Right kidney (tissue), 1 donor: Measurements from ENCODE around the gene CFAP46.
"Not testable (repeated sequence)": the region's sequence is repeated elsewhere in the genome, so short reads cannot be mapped to it uniquely, and the experiment has no call there.

ENCODE experiments used
- DNase-seq: peaks from one replicate; pipeline ENCODE4 v3.0.0-alpha.2; 2016

Gene CFAP46

DNA sequence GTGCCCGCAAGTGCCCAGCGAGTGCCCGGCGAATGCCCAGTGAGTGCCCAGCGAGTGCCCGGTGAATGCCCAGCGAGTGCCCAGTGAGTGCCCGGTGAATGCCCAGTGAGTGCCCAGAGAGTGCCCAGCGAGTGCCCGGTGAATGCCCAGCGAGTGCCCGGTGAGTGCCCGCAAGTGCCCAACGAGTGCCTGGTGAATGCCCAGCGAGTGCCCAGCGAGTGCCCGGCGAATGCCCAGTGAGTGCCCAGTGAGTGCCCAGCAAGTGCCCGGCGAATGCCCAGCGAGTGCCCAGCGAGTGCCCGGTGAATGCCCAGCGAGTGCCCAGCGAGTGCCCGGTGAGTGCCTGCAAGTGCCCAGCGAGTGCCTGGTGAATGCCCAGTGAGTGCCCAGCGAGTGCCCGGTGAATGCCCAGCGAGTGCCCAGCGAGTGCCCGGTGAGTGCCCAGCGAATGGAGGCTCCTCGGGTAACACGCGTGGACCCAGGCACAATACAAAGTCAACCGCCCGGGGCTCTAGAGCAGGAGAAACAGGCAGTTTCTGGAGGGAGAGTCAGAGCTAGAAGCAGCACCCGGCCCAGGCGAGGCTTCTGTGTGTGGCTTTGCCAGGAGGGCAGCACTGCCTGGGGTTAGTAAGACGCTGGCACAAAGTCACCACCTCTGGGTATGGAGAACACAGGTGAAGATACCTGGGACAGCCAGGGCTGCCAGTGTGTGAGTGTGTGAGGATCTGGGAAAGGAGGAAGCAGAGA is 38.2 kb upstream of the CFAP46 start:
- no peak for DNase-seq

DNA sequence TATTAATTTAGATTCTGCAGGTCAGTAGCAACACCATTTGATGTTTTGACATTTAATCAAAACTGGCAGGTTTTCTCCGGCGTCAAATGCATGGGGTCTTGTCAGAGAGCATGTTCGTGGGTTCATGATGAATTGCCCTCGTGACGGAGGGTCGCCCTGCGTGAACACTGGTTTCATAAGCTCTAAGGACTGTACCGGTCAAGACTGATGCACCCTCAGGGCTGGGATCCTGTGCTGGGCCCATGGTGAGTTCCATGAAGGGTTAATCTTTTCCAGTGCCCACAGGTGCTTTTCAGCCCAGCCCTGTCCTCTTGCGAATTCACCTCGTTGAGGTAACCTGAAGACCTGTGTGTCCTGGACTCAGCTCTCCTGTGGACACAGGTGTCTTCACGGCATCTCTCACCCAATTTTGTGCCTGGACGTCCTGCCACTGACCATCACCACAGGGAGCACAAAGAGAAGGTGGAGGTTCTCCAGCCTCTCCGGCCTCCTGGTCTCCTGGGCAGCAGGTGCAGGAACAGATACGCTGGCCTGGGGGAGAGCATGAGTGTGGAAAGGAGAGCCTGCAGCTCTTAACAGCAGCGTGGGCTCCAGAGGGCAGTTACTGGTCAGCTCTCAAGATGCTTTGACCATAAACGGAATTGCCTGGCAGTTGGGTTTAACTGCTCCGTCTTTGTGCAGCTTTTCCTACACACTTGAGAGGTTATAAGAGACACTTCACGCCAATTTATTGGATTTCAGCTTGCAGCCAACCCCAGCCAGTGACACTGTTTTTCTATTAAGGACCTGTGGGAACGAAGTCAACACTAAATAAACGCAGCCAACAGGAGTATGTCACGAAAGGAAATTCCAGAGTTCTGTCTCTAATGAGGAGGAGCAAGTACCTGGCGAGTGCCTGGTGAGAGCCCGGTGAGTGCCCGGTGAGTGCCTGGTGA is 37.4 kb upstream of the CFAP46 start:
- no peak for DNase-seq

DNA sequence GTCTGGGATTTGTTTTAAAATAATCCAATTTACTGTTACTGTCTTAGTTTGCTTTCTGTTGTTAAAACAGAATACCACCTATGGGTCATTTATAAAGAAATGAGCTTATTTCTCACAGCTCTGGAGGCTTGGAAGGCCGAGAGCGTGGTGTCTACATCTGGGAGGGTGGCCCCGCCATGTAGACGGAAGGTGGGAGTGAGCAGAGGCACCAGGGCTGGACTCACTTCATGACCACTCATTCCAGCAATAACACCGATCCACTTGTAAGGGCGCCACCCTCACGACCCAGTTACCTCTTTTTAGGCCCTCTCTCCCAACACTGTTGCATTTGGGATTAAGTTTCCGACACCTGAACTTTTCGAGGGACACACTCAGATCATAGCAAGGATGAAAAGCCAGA is 36.2 kb upstream of the CFAP46 start:
- no peak for DNase-seq

DNA sequence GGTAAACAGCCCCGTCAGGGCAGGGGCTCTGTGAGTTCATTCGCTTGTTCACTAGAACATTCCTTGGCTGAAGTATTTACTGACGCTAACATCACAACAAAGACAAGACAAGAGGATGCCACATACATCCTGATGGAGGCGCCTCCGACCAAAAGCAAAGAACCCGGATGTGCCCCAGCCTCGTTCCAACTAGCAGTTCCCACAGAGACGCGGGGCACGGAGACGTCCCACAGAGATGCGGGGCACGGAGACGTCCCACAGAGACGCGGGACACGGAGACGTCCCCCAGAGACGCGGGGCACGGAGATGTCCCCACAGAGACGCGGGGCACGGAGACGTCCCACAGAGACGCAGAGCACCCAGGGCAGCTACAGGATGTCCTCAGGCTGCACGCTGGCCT is 35.4 kb upstream of the CFAP46 start:
- no peak for DNase-seq

DNA sequence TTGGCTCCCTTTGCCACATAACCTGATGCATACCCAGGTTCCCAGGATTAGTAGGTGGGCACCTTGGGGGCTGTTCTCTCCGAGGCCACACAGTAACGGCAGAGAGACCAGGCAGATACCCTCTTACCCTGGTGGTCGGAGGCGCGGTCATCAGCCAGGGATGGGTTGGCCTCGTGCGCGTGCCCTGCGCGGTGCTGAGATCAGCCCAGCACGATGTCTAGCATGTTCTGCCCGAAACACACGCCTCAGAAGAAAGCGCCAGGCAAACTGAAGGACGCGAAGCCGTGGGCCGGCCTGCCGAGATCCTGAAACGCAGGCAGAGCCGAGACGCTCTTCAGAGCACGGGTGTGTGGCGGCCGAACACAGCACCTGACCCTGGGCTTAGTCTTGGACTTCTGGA is 34.7 kb upstream of the CFAP46 start:
- no peak for DNase-seq

DNA sequence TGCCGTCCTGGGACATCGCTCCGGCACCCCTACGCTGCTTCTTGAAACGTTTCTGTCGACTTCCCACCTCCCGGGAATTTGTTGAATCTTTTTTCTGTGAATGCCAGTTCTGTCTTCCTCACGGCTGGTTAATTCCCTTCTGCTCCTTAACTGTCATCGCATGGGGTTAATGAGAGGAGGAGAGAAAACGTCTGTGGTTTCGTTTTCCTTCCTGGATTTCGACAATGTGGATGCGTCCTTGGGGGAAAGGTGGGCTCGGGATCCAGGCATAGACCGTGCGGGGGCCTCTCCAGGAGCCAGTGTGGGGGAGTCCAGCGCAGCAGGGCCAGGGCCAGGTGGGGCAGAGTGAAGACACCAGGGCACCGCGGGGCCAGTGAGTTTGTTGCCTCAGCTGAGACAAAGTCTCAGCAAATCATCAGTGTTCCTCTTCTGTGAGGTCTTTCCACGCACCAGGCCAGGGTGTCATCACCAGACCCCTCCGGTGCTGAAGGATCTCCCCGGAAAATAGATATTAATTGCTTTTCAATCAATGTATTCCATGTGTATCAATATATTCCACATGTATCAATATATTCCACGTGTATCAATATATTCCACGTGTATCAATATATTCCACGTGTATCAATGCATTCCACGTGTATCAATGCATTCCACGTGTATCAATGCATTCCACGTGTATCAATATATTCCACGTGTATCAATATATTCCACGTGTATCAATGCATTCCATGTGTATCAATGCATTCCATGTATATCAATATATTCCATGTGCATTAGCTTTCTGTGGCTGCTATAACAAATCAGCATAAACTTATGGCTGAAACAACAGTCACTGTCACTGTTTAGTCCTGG is 33.7 kb upstream of the CFAP46 start:
- no peak for DNase-seq

DNA sequence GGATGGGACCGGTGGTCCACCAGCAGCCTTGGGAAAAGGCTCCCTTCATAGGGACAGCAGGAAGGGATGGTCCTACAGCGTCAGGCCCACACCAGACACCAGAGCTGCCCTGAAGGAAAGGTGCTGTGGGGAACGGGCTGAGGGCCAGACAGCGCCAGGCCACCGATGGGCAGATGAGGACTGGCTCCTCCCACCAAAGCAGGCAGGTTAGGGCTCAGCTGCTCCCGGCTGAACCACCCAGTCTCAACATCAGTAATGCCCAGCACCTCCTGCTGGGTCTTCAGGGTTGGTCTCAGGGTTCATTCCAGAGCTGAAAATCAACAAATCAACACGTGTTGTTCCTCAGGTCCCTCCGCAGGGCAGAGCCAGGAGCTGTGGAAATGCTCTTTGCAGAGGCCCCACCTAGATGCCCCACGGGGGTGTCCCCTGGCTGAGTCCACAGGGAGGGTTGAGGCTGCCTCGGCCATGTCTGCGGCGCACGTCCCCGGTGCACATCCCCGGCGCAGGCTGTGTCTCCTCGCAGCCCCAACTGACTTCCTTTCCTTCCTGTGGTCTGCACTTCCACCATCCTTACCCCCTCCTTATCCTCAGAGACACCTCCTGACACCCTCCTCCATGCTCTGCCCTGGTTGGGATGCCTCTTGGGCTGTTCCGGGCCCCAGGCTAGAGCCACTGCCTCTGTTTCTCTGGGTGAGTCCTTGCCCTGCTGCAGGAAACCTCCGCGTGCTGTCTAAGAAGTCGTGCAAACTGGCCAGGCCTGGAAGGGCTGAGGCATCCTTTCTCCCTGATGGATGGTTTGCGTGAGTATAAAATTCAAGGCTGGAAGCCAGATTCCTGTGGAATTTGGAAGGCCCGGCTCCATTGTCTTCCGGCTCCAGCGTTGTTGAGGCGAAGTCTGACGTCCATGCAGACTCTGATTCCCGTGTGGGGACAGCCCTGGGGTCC is 32.8 kb upstream of the CFAP46 start:
- no peak for DNase-seq

DNA sequence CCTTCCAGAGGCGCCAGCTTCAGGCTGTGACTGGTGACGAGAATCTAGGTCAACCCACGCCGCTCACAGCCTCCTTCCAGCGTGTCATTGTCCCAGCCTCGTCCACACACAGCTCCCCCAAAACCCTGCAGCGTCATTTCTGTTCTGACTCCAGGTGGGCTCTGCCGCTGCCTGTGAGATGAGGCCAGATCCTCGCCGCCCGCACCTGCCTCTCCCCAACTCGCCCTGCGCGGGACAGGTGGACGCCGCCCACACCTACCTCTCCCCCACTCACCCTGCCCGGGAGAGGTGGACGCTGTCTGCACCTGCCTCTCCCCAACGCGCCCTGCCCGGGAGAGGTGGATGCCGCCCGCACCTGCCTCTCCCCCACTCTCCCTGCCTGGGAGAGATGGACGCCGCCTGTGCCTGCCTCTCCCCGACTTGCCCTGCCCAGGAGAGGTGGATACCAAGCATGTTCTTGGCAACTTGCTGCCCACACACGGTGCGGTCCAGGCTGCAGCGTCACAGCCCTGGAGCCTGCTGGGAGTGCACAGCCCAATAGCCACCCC is 32.0 kb upstream of the CFAP46 start:
- no peak for DNase-seq

DNA sequence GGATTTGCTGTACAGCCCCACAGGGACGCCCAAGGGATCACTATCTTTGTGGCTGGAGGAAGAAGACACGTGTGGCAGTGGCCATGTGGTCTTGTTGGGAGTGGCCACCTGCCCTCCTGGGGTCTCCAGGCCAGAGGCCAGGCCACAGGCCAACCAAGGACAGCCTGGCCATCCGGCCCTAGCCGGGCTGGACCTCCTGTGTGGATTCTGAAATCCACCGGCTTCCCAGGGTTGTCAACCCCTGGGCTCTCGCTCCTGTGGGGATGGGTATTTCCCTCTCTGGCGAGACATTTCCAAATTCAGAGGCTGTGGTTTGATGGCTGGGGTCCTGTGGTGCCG is 31.5 kb upstream of the CFAP46 start:
- no peak for DNase-seq

DNA sequence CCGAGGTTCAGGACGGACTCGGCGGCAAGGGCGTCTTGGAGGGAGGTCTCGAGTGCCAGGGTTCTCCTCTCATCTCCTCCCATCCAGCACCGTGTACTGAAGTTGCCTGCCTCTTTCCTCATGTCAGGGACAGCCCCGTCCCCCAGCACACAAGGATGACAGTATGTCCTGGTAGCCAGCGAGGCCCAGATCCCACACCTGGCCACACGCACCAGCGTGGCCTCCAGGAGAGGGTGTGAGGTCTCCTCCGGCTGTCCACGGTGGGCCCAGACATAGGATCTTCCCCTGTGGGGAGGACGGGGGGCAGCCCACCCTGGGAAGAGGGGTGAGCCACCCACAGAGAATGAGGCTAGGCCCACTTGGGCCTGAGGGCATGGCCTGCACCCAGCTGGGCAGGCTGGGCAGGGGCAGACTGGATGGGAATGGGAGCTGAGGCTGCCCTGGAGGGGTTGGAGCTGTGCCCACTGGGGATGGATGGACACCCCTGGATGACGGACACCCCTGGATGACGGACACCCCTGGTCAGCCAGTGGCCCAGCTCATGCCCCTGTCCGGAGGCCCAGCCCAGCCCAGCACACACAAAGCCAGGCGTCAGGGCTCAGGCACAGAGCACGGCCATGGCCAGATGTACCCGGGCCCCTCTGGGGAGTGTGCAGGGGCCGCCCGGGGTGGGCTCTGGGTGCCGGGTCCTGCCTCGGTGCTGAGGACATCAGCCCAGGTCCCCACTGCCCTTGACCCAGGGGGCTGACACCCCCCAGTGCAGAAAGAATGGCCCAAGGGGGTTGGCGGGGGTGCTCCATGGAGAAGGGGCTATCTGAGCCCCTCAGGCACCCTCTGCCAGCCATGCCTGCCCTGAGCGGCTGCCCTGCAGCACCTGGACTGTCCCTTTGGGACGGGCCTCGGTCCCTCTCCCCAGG is 30.9 kb upstream of the CFAP46 start:
- no peak for DNase-seq

DNA sequence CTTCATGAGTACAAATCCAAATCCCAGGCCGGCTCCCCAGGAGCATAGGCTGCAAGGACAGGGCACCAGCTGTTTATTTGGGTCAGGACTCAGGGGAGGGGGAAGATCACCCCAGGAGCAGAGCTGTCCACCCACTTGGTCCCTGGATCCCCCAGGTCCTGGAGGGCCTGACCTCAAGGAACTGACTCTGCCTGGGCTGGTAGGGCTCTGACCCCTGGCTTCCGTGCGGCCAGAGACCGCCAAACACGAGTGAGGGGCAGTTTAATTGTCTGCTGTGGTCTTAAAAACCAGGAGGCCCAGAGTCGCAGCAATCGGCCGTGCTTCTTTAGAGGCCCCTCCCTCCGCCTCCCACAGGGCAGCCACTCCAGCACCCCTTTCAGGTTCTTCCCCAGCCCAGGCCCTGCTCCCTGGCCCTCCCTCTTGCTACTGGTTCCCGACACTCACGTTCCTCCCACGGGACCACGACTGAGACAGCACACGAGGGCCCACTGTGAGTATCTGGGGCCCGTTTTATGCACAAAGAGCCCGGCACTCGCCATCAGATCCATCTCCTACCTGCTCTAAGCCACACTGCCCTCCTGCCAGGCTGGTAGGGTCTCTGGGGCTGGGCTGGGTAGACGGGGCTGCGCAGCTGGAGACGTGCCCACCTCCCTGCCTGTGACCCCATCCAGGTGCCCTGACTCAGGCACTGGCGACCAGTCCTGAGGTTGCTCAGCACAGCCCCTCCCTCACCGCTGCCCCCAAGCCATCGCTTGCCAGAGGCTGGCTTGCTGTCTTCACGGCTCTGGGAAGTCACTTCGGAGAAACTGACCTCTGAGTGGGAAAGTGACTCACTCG is 30.0 kb upstream of the CFAP46 start:
- no peak for DNase-seq

DNA sequence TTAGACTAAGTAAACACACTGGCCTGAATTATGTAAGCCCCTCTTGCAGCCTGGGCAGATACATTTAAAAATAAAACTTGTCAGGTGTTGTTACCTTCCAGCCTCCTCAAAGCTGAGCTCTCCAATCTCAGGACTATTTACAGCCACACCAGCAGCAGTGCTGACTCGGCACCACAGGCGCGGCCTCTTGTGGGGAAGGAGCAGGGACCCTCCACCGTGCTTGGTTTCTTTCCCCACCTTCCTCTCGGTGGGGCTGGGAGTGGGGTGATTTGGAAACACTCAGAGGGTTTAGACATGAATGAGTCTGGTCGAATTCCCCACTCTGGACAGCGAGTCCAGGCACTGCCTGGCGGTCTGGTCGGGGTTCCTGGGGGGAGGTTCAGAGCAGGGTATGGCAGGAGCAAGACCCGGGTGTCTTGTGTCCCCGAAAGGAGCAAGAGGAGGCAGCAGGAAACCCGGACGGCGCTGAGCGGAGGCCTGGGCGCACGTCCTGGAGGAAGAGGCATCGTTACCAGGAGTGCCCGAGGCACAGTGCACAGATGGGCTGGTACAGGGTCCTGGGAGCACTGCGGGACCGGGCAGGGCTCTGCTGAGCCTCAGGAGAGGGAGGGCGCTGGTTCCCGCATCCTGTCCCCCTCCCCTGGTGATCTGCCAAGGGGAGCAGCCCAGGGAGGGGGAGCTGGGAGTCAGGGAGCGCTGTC is 29.2 kb upstream of the CFAP46 start:
- no peak for DNase-seq

DNA sequence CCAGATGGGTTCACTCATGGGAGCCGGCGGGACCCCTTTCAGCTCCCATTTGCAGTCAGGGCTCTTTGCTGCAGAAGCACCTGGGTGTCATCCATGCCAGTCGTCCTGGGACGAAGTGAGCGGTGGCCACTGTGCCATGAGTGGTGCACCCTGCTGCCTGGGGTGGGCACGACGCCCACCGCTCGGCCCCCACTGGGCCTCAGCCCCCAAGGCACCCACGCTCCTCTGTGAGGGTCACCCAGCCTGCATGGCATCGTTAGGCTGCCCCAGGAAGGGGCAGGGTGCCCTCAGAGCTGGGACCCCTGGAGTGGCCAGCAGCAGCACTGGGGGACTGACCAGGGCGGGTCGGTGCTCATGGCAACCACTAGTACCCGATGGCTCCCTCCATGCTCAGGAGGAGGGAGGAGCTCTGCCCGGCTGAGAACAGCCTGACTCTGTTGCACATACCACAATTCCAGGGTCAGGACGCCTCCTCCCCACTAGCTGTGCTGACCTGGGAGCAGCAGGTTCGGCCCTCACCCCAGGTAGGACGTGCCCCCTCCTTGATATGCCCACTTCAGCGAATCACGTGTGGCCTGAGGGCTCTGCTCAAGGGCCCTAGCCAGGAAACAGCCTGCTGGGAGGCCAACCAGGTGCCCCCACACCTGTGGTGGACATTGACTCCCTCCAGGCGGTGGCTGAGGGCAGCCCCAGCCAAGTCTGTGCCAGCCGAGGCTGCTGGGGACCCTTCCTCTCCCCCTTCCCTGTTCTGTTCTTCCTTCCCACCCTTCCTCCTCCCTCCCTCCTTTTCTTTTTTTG is 28.5 kb upstream of the CFAP46 start:
- DNase-seq, result no peak

DNA sequence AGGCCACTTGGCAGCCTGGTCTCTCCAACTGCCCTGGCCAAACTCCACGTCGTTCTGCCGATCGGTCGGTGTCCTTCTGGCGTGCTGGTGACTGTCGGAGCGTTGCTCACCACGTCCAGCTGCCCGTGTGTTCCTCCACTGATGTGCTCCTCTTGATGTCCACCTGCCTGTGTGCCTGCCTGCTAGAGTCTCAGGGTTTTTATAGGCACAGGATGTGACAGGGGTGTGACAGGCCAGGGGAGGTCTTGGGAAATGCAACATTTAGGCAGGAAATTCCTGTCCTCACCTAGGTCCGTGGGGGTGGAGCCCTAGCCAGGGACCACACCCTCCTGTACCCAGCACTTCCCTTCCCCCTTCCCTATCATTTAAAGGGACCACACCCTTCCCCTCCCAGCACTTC is 25.2 kb upstream of the CFAP46 start:
- no peak for DNase-seq

DNA sequence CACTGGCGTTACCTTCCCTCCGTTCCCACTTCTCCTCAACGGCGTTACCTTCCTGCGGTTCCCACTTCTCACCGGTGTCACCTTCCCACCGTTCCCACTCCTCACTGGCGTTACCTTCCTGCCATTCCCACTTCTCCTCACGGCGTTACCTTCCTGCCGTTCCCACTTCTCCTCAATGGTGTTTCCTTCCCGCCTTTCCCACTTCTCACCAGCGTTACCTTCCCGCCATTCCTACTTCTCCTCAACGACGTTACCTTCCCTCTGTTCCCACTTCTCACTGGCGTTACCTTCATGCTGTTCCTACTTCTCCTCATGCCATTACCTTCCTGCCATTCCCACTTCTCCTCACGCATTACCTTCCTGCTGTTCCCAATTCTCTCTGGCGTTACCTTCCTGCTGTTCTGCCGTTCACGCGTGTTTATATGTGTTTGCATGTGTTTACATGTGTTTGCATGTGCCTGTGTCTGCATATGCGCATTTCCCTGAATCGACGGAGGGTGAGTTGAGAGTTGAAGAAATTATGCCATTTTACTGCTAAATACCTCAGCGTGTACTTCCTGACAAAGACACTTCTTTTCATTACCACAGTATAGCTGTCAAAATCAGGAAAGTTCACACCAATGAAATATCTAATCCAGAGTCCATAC is 23.2 kb upstream of the CFAP46 start:
- DNase-seq, result no peak

DNA sequence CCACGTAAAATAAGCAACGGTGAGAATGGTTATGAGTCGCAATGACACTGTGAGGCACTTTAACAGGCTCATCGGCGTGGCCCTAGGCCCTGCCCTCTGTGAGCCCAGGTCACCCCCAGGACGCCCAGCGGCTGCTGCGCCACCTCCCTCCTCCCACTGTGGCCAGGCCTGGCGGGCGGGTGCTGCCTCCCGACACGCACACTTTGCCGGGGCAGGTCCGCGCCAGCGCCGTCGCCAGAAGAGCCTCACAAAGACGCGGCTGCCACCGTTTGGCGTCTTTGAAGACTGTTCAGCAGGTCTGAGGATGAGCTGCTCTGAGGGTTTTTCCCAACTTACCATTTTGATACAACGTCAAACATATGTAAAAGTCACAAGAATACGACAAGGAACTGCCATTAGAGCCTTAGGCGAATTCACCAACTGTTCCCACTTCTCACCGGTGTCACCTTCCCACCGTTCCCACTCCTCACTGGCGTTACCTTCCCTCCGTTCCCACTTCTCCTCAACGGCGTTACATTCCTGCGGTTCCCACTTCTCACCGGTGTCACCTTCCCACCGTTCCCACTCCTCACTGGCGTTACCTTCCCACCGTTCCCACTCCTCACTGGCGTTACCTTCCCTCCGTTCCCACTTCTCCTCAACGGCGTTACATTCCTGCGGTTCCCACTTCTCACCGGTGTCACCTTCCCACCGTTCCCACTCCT is 22.5 kb upstream of the CFAP46 start:
- not testable (repeated sequence) for DNase-seq

DNA sequence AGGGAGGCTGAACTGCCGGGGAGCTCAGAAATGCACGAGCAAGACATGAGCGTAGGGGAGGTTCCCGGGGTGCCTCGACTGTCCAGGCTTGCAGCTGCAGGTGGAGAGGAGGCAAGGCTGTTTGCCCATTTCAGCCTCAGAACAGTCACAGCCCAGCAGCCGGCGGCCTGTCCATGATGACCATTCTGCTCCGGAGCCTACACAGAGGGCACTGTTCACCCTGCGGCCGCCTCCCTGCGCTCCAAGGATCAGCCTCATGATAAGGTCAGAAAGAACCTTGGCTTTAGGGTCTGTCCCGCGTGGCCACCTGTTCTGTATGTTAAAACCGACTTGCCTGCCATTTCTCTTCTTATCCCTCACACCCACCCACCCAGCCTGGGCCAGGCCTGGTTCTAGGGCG is 21.9 kb upstream of the CFAP46 start:
- no peak for DNase-seq
